GM12892 (cell line): ENCODE data around the gene MBD6.
"Not testable (repeated sequence)": the region's sequence is repeated elsewhere in the genome, so short reads cannot be mapped to it uniquely, and the experiment has no call there.

Source experiments
- DNase-seq: peaks from one replicate; pipeline ENCODE4 v3.0.0; 2011; ENCODE audit not compliant: insufficient read length
- FAIRE-seq: peaks from 2 replicates; lab custom pipeline; 2011; peaks lifted over from hg19 to GRCh38; lab: Jason Lieb, UNC
- POLR2A ChIP-seq: IDR thresholded peaks from 2 replicates; pipeline ENCODE4 v1.6.1; 2011; ENCODE audit warnings: low read depth, low read length, control low read depth
- POLR2AphosphoS5 ChIP-seq: IDR thresholded peaks from 2 replicates; pipeline ENCODE4 v1.6.1; 2011; ENCODE audit warnings: low read depth, low read length, control low read depth
- TAF1 ChIP-seq: IDR thresholded peaks from 2 replicates; pipeline ENCODE4 v1.6.1; 2011; ENCODE audit warnings: low read depth, mild to moderate bottlenecking, control low read depth, low read length, borderline replicate concordance

MBD6 gene

GRCh38 chr12:57552306-57552651 lies 29.7 kb downstream of the MBD6 start:
- FAIRE-seq: no peak
- no peak for DNase-seq
- no peak for TF ChIP-seq TAF1
- TF ChIP-seq POLR2AphosphoS5: no peak
- TF ChIP-seq POLR2A: no peak

- DNase-seq (no peak), FAIRE-seq (no peak)
- TF ChIP-seq POLR2AphosphoS5: no peak
- TF ChIP-seq POLR2A: no peak
- no peak for TF ChIP-seq TAF1
Measured at GRCh38 chr12:57552835-57553313, 30.2 kb downstream of the MBD6 start.

- DNase-seq (no peak), FAIRE-seq (no peak)
Measured at GRCh38 chr12:57553343-57554202, 30.9 kb downstream of the MBD6 start.

GRCh38 chr12:57554453-57554852 lies 31.8 kb downstream of the MBD6 start:
- FAIRE-seq (no peak), DNase-seq (no peak)
- TF ChIP-seq POLR2AphosphoS5: no peak
- no peak for TF ChIP-seq POLR2A
- TF ChIP-seq TAF1: no peak

More at GRCh38 chr12:57553343-57554202, 30.9 kb downstream of the MBD6 start:
- no peak for TF ChIP-seq POLR2AphosphoS5
- TF ChIP-seq TAF1: no peak
- no peak for TF ChIP-seq POLR2A

- FAIRE-seq (no peak), DNase-seq (no peak)
- TF ChIP-seq TAF1 (no peak), POLR2AphosphoS5 (no peak), POLR2A (no peak)
Measured at GRCh38 chr12:57554897-57555296, 32.3 kb downstream of the MBD6 start.

- DNase-seq (no peak), FAIRE-seq (no peak)
Measured at GRCh38 chr12:57558864-57559263, 36.2 kb downstream of the MBD6 start.

GRCh38 chr12:57560516-57560915 lies 37.9 kb downstream of the MBD6 start:
- DNase-seq: no peak
- no peak for FAIRE-seq
- TF ChIP-seq TAF1 (no peak), POLR2A (no peak), POLR2AphosphoS5 (no peak)

More at GRCh38 chr12:57558864-57559263, 36.2 kb downstream of the MBD6 start:
- TF ChIP-seq POLR2AphosphoS5 (no peak), TAF1 (no peak), POLR2A (no peak)

- DNase-seq, FAIRE-seq: not testable (repeated sequence)
Measured at GRCh38 chr12:57561117-57561516, 38.5 kb downstream of the MBD6 start.

GRCh38 chr12:57563358-57563757 lies 40.7 kb downstream of the MBD6 start:
- no peak for FAIRE-seq
- no peak for TF ChIP-seq POLR2A
- no peak for TF ChIP-seq POLR2AphosphoS5
- no peak for TF ChIP-seq TAF1

GRCh38 chr12:57564178-57564740 lies 41.6 kb downstream of the MBD6 start:
- TF ChIP-seq POLR2AphosphoS5 (no peak), TAF1 (no peak), POLR2A (no peak)
- FAIRE-seq (no peak), DNase-seq (no peak)

More at GRCh38 chr12:57563358-57563757, 40.7 kb downstream of the MBD6 start:
- no peak for DNase-seq

- no peak for DNase-seq
- FAIRE-seq: no peak
- no peak for TF ChIP-seq POLR2A
- no peak for TF ChIP-seq POLR2AphosphoS5
- no peak for TF ChIP-seq TAF1
Measured at GRCh38 chr12:57568838-57569237, 46.2 kb downstream of the MBD6 start.

- FAIRE-seq (no peak), DNase-seq (no peak)
- TF ChIP-seq POLR2AphosphoS5: no peak
- no peak for TF ChIP-seq TAF1
- no peak for TF ChIP-seq POLR2A
Measured at GRCh38 chr12:57569858-57570257, 47.2 kb downstream of the MBD6 start.

GRCh38 chr12:57570438-57570837 lies 47.8 kb downstream of the MBD6 start:
- not testable (repeated sequence) for FAIRE-seq

More at GRCh38 chr12:57570438-57570837, 47.8 kb downstream of the MBD6 start:
- not testable (repeated sequence) for DNase-seq
